ENCODE measurements around the gene MTA2. TPM values are rescaled to one million over a fixed set of nuclear protein-coding genes. Genes with fewer than 3 reads are reported as not detected.

Gene MTA2
- total and polyA plus RNA-seq, 10 of the 15 experiments (the other 5 are each of a cell fraction or from before 2014, with no cell fraction given): 6.7 to 201 (median 113) TPM

GRCh38 chr11:62572431-62572830 is 29.2 kb downstream of the MTA2 start:
- no peak for DNase-seq (ENCODE audit: low read depth, low spot score)
- Histone ChIP-seq H3K27me3 (replicated peaks in 1 of 2; ENCODE audit: control insufficient read depth in 2 of 2, insufficient read depth in 2 of 2, low read length in 1 of 2) (no peaks in the 10 kb centered on the region), H3K4me1 (ENCODE audit: control insufficient read depth, insufficient read depth, low read length) (peaks cover 24% of the 10 kb centered on the region), H3K4me3 (peak overlapping the region; percentile 99), H3K36me3 (ENCODE audit: control insufficient read depth in 2 of 2, insufficient read depth in 2 of 2, low read length in 1 of 2) (peaks cover 13 to 38% of the 10 kb centered on the region in 2 experiments), H3K9me3 (replicated peaks; ENCODE audit: control insufficient read depth, insufficient read depth, low read length) (no peaks in the 10 kb centered on the region), H4K20me1 (ENCODE audit: control insufficient read depth, insufficient read depth) (no peaks in the 10 kb centered on the region), H3K4me2 (ENCODE audit: control insufficient read depth, insufficient read depth) (peak overlapping the region; percentile 80), H3K9ac (ENCODE audit: control insufficient read depth, insufficient read depth, low read length) (peak overlapping the region; percentile 98), H3K79me2 (ENCODE audit: control insufficient read depth, insufficient read depth, low read length) (peaks cover 62% of the 10 kb centered on the region), H3K27ac (ENCODE audit: control insufficient read depth, insufficient read depth) (peak overlapping the region; percentile 93), H2AFZ (ENCODE audit: control insufficient read depth, low read depth, low read length) (no peak overlapping the region)
- WGBS (ENCODE audit: insufficient coverage, insufficient replicate concordance, low lambda C conversion rate, missing lambda C conversion rate): 36% methylated on average over 12 of the region's 12 CpGs
- intact Hi-C loops (cut with micrococcal nuclease; ENCODE audit: unreplicated experiment): no loop called here
- SMC1A ChIA-PET (ENCODE audit: uncharacterized antibody, unreplicated experiment): interaction anchor here (1.1 to 2.2 kb wide), 4 partner anchors 15 to 30 kb away, joined by 3 to 8 read pairs (median 6); partner anchors contain the start of gene TUT1
- no TSS peak for BruUV-seq (replicated peaks)
- no peak for ATAC-seq
- CTCF ChIA-PET: interaction anchor here (0.8 to 4.4 kb wide), 6 partner anchors 14 to 156 kb away, joined by 3 to 56 read pairs (median 6); partner anchors contain the start of gene TUT1
- no peak for FAIRE-seq
- POLR2A ChIA-PET: interaction anchor here (0.9 to 5.0 kb wide), 7 partner anchors 13 to 107 kb away, joined by 3 to 37 read pairs (median 6); partner anchors contain the start of gene TUT1
- in situ Hi-C loops (cut with MboI): no loop called here
- no peak for TF ChIP-seq SP1 (IDR thresholded peaks at IDR 0.05; ENCODE audit: low read depth, low read length)
- TF ChIP-seq RUNX3 (IDR thresholded peaks at IDR 0.05; ENCODE audit: low read length): no peak
- no peak for TF ChIP-seq ZNF622 (IDR thresholded peaks at IDR 0.05)
- no peak for TF ChIP-seq TCF3 (IDR thresholded peaks at IDR 0.05; ENCODE audit: borderline replicate concordance, insufficient read depth, low read depth, low read length)
- TF ChIP-seq CREM (IDR thresholded peaks at IDR 0.05; ENCODE audit: low read depth): no peak
- no peak for TF ChIP-seq NR2F1 (conservative IDR thresholded peaks at IDR 0.05)
- TF ChIP-seq PAX5 (IDR thresholded peaks at IDR 0.05; ENCODE audit: borderline replicate concordance, low read depth, low read length): no peak
- no peak for TF ChIP-seq ELK1 (IDR thresholded peaks at IDR 0.05; ENCODE audit: low read depth, low read length)
- TF ChIP-seq NFXL1 (IDR thresholded peaks at IDR 0.05; ENCODE audit: borderline replicate concordance): no peak
- TF ChIP-seq PRDM15 (CRISPR knock-in tag; IDR thresholded peaks at IDR 0.05): no peak
- no peak for TF ChIP-seq JUND (IDR thresholded peaks at IDR 0.05; ENCODE audit: low read depth, low read length)
- TF ChIP-seq CHD1 (IDR thresholded peaks at IDR 0.05; ENCODE audit: low read depth, low read length): no peak
- TF ChIP-seq BHLHE40 (IDR thresholded peaks at IDR 0.05; ENCODE audit: borderline replicate concordance in 1 of 2, low read depth in 2 of 2, low read length in 1 of 2): no peak
- TF ChIP-seq CHD2 (IDR thresholded peaks at IDR 0.05; ENCODE audit: borderline replicate concordance, low read depth, low read length): no peak
- no peak for TF ChIP-seq NRF1 (conservative IDR thresholded peaks at IDR 0.05; ENCODE audit: low read depth, low read length)
- no peak for TF ChIP-seq E2F8 (IDR thresholded peaks at IDR 0.05; ENCODE audit: low read depth, partially characterized antibody)
- no peak for TF ChIP-seq SPI1 (IDR thresholded peaks at IDR 0.05; ENCODE audit: borderline replicate concordance, insufficient read depth, low read depth, low read length)
- no peak for TF ChIP-seq CBX5 (IDR thresholded peaks at IDR 0.05; ENCODE audit: low read depth)
- RAD21 ChIA-PET (ENCODE audit: unreplicated experiment): interaction anchor here (0.8 to 3.3 kb wide), 5 partner anchors 15 to 177 kb away, joined by 3 to 25 read pairs (median 4); partner anchors contain the start of gene AHNAK

Measured in GM12878 (cell line).